ENCODE measurements around the gene FAM13C.

The FAM13C gene

DNA sequence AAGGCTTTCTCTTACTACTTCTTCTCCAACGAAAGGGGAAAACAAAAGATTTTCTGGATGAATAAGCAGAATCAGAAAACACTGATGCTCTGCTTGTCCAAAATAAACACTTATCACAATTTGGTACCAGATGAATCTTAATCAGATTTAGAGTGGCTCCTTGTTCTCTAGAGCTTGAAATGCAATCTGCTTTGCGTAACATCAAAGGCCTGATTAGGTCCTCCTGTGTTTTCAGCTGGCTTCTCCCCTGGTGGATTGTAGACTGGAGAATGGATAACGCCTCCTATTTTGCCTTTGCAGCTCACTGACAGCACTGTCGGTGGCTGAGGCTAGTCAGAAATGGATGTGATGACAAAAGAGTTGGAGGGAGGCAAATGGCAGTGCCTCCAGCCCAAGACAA is 91.2 kb downstream of the FAM13C start:
- H3K4me3 ChIP-seq (ENCODE audit: low read depth, low read length), result no peak overlapping the region
- TF ChIP-seq, protein P1, sequence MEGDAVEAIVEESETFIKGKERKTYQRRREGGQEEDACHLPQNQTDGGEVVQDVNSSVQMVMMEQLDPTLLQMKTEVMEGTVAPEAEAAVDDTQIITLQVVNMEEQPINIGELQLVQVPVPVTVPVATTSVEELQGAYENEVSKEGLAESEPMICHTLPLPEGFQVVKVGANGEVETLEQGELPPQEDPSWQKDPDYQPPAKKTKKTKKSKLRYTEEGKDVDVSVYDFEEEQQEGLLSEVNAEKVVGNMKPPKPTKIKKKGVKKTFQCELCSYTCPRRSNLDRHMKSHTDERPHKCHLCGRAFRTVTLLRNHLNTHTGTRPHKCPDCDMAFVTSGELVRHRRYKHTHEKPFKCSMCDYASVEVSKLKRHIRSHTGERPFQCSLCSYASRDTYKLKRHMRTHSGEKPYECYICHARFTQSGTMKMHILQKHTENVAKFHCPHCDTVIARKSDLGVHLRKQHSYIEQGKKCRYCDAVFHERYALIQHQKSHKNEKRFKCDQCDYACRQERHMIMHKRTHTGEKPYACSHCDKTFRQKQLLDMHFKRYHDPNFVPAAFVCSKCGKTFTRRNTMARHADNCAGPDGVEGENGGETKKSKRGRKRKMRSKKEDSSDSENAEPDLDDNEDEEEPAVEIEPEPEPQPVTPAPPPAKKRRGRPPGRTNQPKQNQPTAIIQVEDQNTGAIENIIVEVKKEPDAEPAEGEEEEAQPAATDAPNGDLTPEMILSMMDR (IDR thresholded peaks at IDR 0.05), result no peak
- H3K4me1 ChIP-seq, result no peaks in the 10 kb centered on the region
- no peak overlapping the region for H2AFZ ChIP-seq
- H3K27ac ChIP-seq, result no peak overlapping the region
- no peak overlapping the region for H3K9ac ChIP-seq
- no peaks in the 10 kb centered on the region for H3K9me3 ChIP-seq (ENCODE audit: control insufficient read depth, low read length)
- no peaks in the 10 kb centered on the region for H3K27me3 ChIP-seq (ENCODE audit: control insufficient read depth, insufficient read depth, low read length)
- no peaks in the 10 kb centered on the region for H3K79me2 ChIP-seq
- no peak overlapping the region for H3K4me2 ChIP-seq (ENCODE audit: low read length)
- no peaks in the 10 kb centered on the region for H3K36me3 ChIP-seq (ENCODE audit: control insufficient read depth, insufficient read depth, low read length)

DNA sequence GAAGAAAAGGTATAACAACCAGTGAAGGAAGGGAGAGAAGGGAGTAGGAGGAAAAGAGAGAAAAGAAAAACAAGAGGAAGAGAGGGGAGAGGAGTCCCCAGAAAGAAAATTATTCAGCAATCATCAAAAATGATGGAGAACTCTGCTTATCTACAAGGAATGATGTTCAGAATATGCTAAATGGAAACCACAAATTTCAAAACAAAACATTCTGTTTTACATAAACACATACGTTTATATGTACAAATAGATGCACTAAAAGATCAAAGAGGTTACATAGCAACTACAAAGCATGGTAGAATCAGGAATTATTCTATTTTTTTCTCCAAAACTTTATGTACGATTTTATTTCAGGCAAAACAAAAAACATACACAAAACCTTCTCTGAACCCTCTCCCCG is 91.9 kb downstream of the FAM13C start:
- Histone ChIP-seq H3K9me3 (ENCODE audit: control insufficient read depth, low read length) (no peaks in the 10 kb centered on the region), H3K79me2 (no peaks in the 10 kb centered on the region), H3K4me1 (no peaks in the 10 kb centered on the region), H2AFZ (no peak overlapping the region), H3K4me2 (ENCODE audit: low read length) (no peak overlapping the region), H3K27ac (no peak overlapping the region), H3K36me3 (ENCODE audit: control insufficient read depth, insufficient read depth, low read length) (no peaks in the 10 kb centered on the region), H3K27me3 (ENCODE audit: control insufficient read depth, insufficient read depth, low read length) (no peaks in the 10 kb centered on the region), H3K9ac (no peak overlapping the region), H3K4me3 (ENCODE audit: low read depth, low read length) (no peak overlapping the region)
- TF ChIP-seq, protein P1 (IDR thresholded peaks at IDR 0.05), result no peak

DNA sequence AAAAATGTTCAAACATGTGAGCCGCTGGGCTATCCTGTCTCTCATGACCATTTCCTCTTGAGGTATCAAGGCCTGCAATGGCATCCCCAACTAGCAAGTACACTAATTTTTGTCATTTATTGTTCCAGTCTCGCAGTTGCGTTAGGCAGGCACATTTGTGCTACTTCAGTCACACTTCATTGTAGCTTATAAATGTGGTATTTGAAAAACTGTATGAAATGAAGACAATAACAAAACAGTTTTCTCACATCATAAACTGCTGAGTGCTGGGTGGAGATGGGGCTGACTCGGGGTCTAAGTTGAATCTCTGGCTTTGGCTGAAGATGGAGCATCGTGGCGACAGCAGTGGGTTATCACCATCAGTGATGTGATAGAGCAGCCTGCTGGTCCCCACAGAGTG is 92.7 kb downstream of the FAM13C start:
- no peak overlapping the region for H3K4me3 ChIP-seq (ENCODE audit: low read depth, low read length)

DNA sequence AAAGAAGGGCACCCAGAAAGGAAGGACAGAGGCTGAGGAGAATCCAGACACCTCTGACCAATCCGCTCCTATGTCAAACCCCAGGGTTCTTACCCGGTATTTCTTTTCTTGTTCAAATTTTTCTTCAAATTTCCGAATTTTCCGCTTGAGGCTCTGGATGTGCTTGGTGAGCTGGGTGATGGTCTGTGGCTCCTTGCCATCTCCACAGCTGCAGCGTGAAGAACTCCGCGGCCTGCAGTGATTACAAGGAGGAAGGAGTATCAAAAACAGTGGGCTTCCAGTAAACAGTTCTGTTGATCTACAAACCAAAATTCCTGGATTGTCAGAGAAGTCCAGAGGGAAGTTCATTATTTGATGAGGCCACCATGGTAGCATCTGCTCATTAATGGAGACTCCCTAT is 93.9 kb downstream of the FAM13C start:
- Histone ChIP-seq H3K4me1 (no peaks in the 10 kb centered on the region), H3K79me2 (no peaks in the 10 kb centered on the region), H3K9me3 (ENCODE audit: control insufficient read depth, low read length) (no peaks in the 10 kb centered on the region), H3K27me3 (ENCODE audit: control insufficient read depth, insufficient read depth, low read length) (no peaks in the 10 kb centered on the region), H2AFZ (no peak overlapping the region), H3K4me2 (ENCODE audit: low read length) (no peak overlapping the region), H3K27ac (no peak overlapping the region), H3K4me3 (ENCODE audit: low read depth, low read length) (no peak overlapping the region), H3K36me3 (ENCODE audit: control insufficient read depth, insufficient read depth, low read length) (no peaks in the 10 kb centered on the region), H3K9ac (no peak overlapping the region)
- TF ChIP-seq, protein P1 (IDR thresholded peaks at IDR 0.05), result no peak

More for the DNA sequence above, 92.7 kb downstream of the FAM13C start:
- Histone ChIP-seq H3K4me1 (no peaks in the 10 kb centered on the region), H3K27me3 (ENCODE audit: control insufficient read depth, insufficient read depth, low read length) (no peaks in the 10 kb centered on the region), H3K9me3 (ENCODE audit: control insufficient read depth, low read length) (no peaks in the 10 kb centered on the region), H2AFZ (no peak overlapping the region), H3K36me3 (ENCODE audit: control insufficient read depth, insufficient read depth, low read length) (no peaks in the 10 kb centered on the region), H3K4me2 (ENCODE audit: low read length) (no peak overlapping the region), H3K79me2 (no peaks in the 10 kb centered on the region), H3K27ac (no peak overlapping the region), H3K9ac (no peak overlapping the region)
- TF ChIP-seq, protein P1 (IDR thresholded peaks at IDR 0.05), result no peak

DNA sequence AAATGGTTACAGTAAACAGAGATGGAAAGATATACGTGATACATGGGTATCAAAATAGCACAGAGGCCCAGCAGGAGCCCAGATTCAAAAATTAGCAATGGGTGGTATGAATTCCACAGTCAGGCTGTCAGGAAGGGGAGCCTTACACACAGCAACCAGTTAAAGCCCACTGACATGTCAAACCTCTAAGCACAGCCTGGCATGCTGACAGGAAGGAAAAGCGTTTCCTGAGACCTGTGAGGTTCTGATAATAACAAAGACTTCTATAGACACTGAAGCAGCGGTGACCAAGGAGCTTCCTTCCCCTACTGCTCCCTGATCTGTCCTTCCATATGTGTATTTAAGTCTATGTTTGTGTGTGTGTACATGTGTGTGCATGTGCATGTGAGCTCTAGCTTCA is 96.0 kb downstream of the FAM13C start:
- Histone ChIP-seq H2AFZ (no peak overlapping the region), H3K4me3 (ENCODE audit: low read depth, low read length) (no peak overlapping the region), H3K79me2 (no peaks in the 10 kb centered on the region), H3K9me3 (ENCODE audit: control insufficient read depth, low read length) (no peaks in the 10 kb centered on the region), H3K27ac (no peak overlapping the region), H3K4me1 (no peaks in the 10 kb centered on the region), H3K9ac (no peak overlapping the region), H3K4me2 (ENCODE audit: low read length) (no peak overlapping the region), H3K27me3 (ENCODE audit: control insufficient read depth, insufficient read depth, low read length) (no peaks in the 10 kb centered on the region), H3K36me3 (ENCODE audit: control insufficient read depth, insufficient read depth, low read length) (no peaks in the 10 kb centered on the region)
- TF ChIP-seq, protein P1 (IDR thresholded peaks at IDR 0.05), result no peak

All from parathyroid adenoma (tissue), 2 donors.